Measurements from ENCODE around the gene ST3GAL3. TPM values are rescaled to one million over a fixed set of nuclear protein-coding genes. Genes with fewer than 3 reads are reported as not detected.

The ST3GAL3 gene
- total RNA-seq, 2 donors from 2014 or later: 26.3 to 36.0 TPM

DNA sequence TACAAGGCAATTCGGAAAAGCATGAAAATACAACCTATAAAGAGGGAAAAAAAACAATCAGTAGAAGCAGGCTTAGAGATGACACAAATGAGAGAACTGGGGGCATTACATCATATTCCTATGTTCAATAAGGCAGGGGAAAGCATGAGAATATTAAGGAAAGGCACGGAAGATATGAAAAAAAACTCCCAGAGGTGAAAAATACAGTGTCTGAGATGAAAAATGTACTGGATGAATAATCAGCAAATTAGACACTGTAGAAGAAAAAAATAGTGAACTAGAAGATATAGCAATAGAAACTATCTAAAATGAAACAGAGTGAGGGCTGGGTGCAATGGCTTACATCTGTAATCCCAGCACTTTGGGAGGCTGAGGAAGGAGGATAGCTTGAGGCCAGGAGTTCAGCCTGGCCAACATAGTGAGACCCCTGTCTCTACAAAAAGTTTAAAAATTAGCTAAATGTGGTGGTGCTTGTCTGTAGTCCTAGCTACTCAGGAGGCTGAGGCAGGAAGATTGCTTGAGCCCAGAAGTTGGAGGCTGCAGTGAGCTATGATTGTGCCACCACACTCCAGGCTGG is 101.8 kb downstream of the ST3GAL3 start:
- DNase-seq (ENCODE audit: low spot score): no peak
- H3K4me3 ChIP-seq: no peak overlapping the region

GRCh38 chr1:43812579-43812978 is 105.2 kb downstream of the ST3GAL3 start:
- no peak for ATAC-seq (ENCODE audit: insufficient number of reproducible peaks, low FRiP score, low read depth)
- H3K9me3 ChIP-seq: no peaks in the 10 kb centered on the region
- TF ChIP-seq, protein P1, sequence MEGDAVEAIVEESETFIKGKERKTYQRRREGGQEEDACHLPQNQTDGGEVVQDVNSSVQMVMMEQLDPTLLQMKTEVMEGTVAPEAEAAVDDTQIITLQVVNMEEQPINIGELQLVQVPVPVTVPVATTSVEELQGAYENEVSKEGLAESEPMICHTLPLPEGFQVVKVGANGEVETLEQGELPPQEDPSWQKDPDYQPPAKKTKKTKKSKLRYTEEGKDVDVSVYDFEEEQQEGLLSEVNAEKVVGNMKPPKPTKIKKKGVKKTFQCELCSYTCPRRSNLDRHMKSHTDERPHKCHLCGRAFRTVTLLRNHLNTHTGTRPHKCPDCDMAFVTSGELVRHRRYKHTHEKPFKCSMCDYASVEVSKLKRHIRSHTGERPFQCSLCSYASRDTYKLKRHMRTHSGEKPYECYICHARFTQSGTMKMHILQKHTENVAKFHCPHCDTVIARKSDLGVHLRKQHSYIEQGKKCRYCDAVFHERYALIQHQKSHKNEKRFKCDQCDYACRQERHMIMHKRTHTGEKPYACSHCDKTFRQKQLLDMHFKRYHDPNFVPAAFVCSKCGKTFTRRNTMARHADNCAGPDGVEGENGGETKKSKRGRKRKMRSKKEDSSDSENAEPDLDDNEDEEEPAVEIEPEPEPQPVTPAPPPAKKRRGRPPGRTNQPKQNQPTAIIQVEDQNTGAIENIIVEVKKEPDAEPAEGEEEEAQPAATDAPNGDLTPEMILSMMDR (IDR thresholded peaks at IDR 0.05): no peak

More for the DNA sequence above, 101.8 kb downstream of the ST3GAL3 start:
- no peaks in the 10 kb centered on the region for H3K27me3 ChIP-seq (replicated peaks; ENCODE audit: insufficient read depth)
- ATAC-seq (ENCODE audit: insufficient number of reproducible peaks, low FRiP score, low read depth): no peak
- TF ChIP-seq, protein P1 (IDR thresholded peaks at IDR 0.05): no peak
- H3K4me1 ChIP-seq (ENCODE audit: control insufficient read depth in 1 of 2, low read depth in 2 of 2): no peaks in the 10 kb centered on the region
- H3K9me3 ChIP-seq: no peaks in the 10 kb centered on the region
- no peaks in the 10 kb centered on the region for H3K36me3 ChIP-seq
- H3K27ac ChIP-seq: no peak overlapping the region

DNA sequence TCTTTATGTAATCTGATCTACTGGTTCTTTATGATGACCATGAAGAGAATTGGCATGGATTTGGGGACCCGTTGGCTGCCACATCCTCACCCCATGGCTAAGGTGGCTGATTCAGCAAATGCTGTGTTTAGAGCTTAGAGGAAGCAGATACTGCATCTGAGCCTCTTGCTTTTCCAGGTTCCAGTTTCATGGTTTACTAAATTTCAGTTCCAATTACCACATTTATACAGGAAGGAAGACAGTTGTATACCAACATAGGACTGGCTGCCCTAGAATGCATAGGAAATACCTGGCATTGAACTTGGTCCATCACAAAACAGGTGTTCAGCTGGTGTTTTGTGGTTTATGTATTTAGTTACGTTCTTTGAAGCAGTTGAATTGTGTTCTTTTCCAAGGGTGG is 107.1 kb downstream of the ST3GAL3 start:
- H3K9me3 ChIP-seq: peaks cover 10% of the 10 kb centered on the region
- peaks cover 3% of the 10 kb centered on the region for H3K36me3 ChIP-seq
- TF ChIP-seq, protein P1 (IDR thresholded peaks at IDR 0.05): no peak
- no peak for ATAC-seq (ENCODE audit: insufficient number of reproducible peaks, low FRiP score, low read depth)
- no peaks in the 10 kb centered on the region for H3K27me3 ChIP-seq (replicated peaks; ENCODE audit: insufficient read depth)
- H3K4me3 ChIP-seq: no peak overlapping the region
- no peak overlapping the region for H3K27ac ChIP-seq
- no peaks in the 10 kb centered on the region for H3K4me1 ChIP-seq (ENCODE audit: control insufficient read depth in 1 of 2, low read depth in 2 of 2)
- no peak for DNase-seq (ENCODE audit: low spot score)

More at GRCh38 chr1:43812579-43812978, 105.2 kb downstream of the ST3GAL3 start:
- H3K27ac ChIP-seq: no peak overlapping the region
- DNase-seq (ENCODE audit: low spot score): no peak
- H3K27me3 ChIP-seq (replicated peaks; ENCODE audit: insufficient read depth): no peaks in the 10 kb centered on the region
- H3K4me1 ChIP-seq (ENCODE audit: control insufficient read depth in 1 of 2, low read depth in 2 of 2): no peaks in the 10 kb centered on the region
- H3K4me3 ChIP-seq: no peak overlapping the region
- H3K36me3 ChIP-seq: peaks cover 3% of the 10 kb centered on the region

DNA sequence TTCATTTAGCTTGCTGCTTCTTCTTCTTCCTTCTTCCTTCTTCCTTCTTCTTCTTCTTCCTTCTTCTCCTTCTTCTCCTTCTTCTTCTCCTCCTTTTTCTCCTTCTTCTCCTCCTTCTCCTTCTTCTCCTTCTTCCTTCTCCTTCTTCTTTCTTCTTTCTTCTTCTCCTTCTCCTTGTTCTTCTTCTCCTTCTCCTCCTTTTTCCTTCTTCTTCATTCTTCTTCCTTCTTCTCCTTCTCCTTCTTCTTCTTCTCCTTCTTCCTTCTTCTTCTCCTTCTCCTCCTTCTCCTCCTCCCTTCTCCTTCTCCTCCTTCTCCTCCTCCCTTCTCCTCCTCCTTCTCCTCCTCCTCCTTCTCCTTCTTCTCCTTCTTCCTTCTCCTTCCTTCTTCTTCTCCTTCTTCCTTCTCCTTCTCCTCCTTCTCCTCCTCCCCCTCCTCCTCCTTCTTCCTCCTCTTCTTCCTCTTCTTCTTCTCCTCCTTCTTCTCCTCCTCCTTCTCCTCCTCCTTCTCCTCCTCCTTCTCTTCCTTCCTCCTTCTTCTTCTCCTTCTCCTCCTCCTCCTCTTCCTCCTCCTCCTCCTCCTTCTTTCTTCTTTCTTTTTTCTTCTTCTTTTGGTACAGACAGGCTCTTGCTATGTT is 110.1 kb downstream of the ST3GAL3 start:
- H3K9me3 ChIP-seq: peaks cover 10% of the 10 kb centered on the region
- ATAC-seq (ENCODE audit: insufficient number of reproducible peaks, low FRiP score, low read depth) (no peak), DNase-seq (ENCODE audit: low spot score) (no peak)
- peaks cover 0 to 12% of the 10 kb centered on the region in 2 donors for H3K4me1 ChIP-seq (ENCODE audit: control insufficient read depth in 1 of 2, low read depth in 2 of 2)
- no peak overlapping the region for H3K27ac ChIP-seq
- no peaks in the 10 kb centered on the region for H3K27me3 ChIP-seq (replicated peaks; ENCODE audit: insufficient read depth)
- no peak overlapping the region for H3K4me3 ChIP-seq
- peaks cover 3% of the 10 kb centered on the region for H3K36me3 ChIP-seq
- TF ChIP-seq, protein P1 (IDR thresholded peaks at IDR 0.05): no peak

- DNase-seq (ENCODE audit: low spot score) (no peak), ATAC-seq (ENCODE audit: insufficient number of reproducible peaks, low FRiP score, low read depth) (no peak)
- H3K36me3 ChIP-seq: peaks cover 3% of the 10 kb centered on the region
These were observed 111.4 kb downstream of the ST3GAL3 start for GRCh38 chr1:43818691-43819090.

More at GRCh38 chr1:43818691-43819090, 111.4 kb downstream of the ST3GAL3 start:
- TF ChIP-seq, protein P1 (IDR thresholded peaks at IDR 0.05): no peak
- Histone ChIP-seq H3K4me1 (ENCODE audit: control insufficient read depth in 1 of 2, low read depth in 2 of 2) (peaks cover 0 to 15% of the 10 kb centered on the region in 2 donors), H3K27me3 (replicated peaks; ENCODE audit: insufficient read depth) (no peaks in the 10 kb centered on the region), H3K4me3 (no peak overlapping the region), H3K9me3 (peaks cover 10% of the 10 kb centered on the region), H3K27ac (no peak overlapping the region)

Measured in thoracic aorta (tissue), 2 donors.